Raji (cell line): Measurements from ENCODE around the gene CTNND2.

Experiments used
- POLR2A ChIP-seq: IDR thresholded peaks from 2 replicates; pipeline ENCODE4 v1.6.1; 2011; ENCODE audit warnings: low read depth, low read length, control low read depth; ENCODE audit not compliant: insufficient read depth

CTNND2 gene

GRCh38 chr5:11148810-11149539 is 755.3 kb downstream of the CTNND2 start:
- TF ChIP-seq POLR2A, result no peak

- TF ChIP-seq POLR2A, result no peak
Measured at GRCh38 chr5:11146171-11146570, 758.1 kb downstream of the CTNND2 start.

- no peak for TF ChIP-seq POLR2A
Measured at GRCh38 chr5:11143456-11144267, 760.6 kb downstream of the CTNND2 start.

- TF ChIP-seq POLR2A, result no peak
Measured at GRCh38 chr5:11139217-11139865, 764.9 kb downstream of the CTNND2 start.

GRCh38 chr5:11130131-11130530 is 774.1 kb downstream of the CTNND2 start:
- TF ChIP-seq POLR2A, result no peak

- TF ChIP-seq POLR2A, result no peak
Measured at GRCh38 chr5:11128021-11128420, 776.2 kb downstream of the CTNND2 start.

GRCh38 chr5:11126844-11127243 is 777.4 kb downstream of the CTNND2 start:
- no peak for TF ChIP-seq POLR2A

- TF ChIP-seq POLR2A, result no peak
Measured at GRCh38 chr5:11121885-11122284, 782.4 kb downstream of the CTNND2 start.

- no peak for TF ChIP-seq POLR2A
Measured at GRCh38 chr5:11110128-11110527, 794.1 kb downstream of the CTNND2 start.

GRCh38 chr5:11105696-11106095 is 798.5 kb downstream of the CTNND2 start:
- no peak for TF ChIP-seq POLR2A

- no peak for TF ChIP-seq POLR2A
Measured at GRCh38 chr5:11104651-11105112, 799.6 kb downstream of the CTNND2 start.

GRCh38 chr5:11104210-11104609 is 800.0 kb downstream of the CTNND2 start:
- no peak for TF ChIP-seq POLR2A

GRCh38 chr5:11084111-11084510 is 820.1 kb downstream of the CTNND2 start:
- no peak for TF ChIP-seq POLR2A

- no peak for TF ChIP-seq POLR2A
Measured at GRCh38 chr5:11082404-11082945, 821.8 kb downstream of the CTNND2 start.

GRCh38 chr5:11076945-11077613 is 827.2 kb downstream of the CTNND2 start:
- TF ChIP-seq POLR2A, result no peak
